HEK293 (cell line): Measurements from ENCODE around the gene SPO11.

ENCODE experiments used
- CTCF ChIA-PET: fragments of 350-600 bp; formaldehyde crosslinking; extraction: SDS; loops from one replicate; lab custom pipeline; 2021; ENCODE audit warnings: antibody characterized with exemption; lab: Yijun Ruan, JAX
- POLR2A ChIA-PET: fragments of 300-600 bp; formaldehyde crosslinking; extraction: SDS; loops from one replicate; lab custom pipeline; 2020; ENCODE audit warnings: antibody characterized with exemption, inconsistent platforms; lab: Yijun Ruan, JAX
- H3K27ac ChIP-seq: fragments of 200-500 bp; sonication (Bioruptor generic); 2 replicates; pipeline ENCODE4 v1.5.1; 2014; ENCODE audit warnings: low read depth, low read length, control low read depth, inconsistent platforms; ENCODE audit errors: extremely low read depth
- H3K36me3 ChIP-seq, 2 experiments: fragments of 200-500 bp in 1 of 2; sonication (Bioruptor generic) in 1 of 2; 1 replicate in 1 of 2; 2 replicates in 1 of 2; pipeline ENCODE4 v1.5.1; 2014 to 2017; ENCODE audit warnings: inconsistent platforms in 2 of 2, low read length in 2 of 2; ENCODE audit not compliant: control insufficient read depth in 2 of 2, insufficient read depth in 1 of 2
- H3K4me1 ChIP-seq: fragments of 200-500 bp; sonication (Bioruptor generic); 2 replicates; pipeline ENCODE4 v1.5.1; 2014; ENCODE audit warnings: mild to moderate bottlenecking, low read length, inconsistent platforms; ENCODE audit not compliant: control insufficient read depth, insufficient read depth
- H3K4me3 ChIP-seq: 2 replicates; pipeline ENCODE4 v1.5.1; 2011; ENCODE audit warnings: low read depth, mild to moderate bottlenecking, control low read depth, low read length, moderate library complexity
- H3K9me3 ChIP-seq: fragments of 200-500 bp; sonication (Bioruptor generic); 2 replicates; pipeline ENCODE4 v1.5.1; 2014; ENCODE audit warnings: low read depth, low read length, inconsistent platforms; ENCODE audit not compliant: control insufficient read depth, insufficient read depth
- AEBP2 ChIP-seq: fragments of 450-650 bp; formaldehyde crosslinking; IDR thresholded peaks from 2 replicates; pipeline ENCODE4 v1.5.1; 2016; ENCODE audit warnings: missing biosample characterization, missing genetic modification characterization, borderline replicate concordance
- FEZF1 ChIP-seq: fragments of 450-650 bp; formaldehyde crosslinking; IDR thresholded peaks from 2 replicates; pipeline ENCODE4 v1.5.1; 2016; ENCODE audit warnings: missing biosample characterization, missing genetic modification characterization
- GLI2 ChIP-seq: fragments of 450-650 bp; formaldehyde crosslinking; IDR thresholded peaks from 2 replicates; pipeline ENCODE4; 2017; ENCODE audit warnings: missing biosample characterization, missing genetic modification characterization, low read depth, borderline replicate concordance
- HOXA7 ChIP-seq: sonication (generic); formaldehyde crosslinking; IDR thresholded peaks from 2 replicates; pipeline ENCODE4 v1.8.1; 2022; ENCODE audit warnings: missing genetic modification reagents, borderline replicate concordance
- KLF17 ChIP-seq: fragments of 450-650 bp; formaldehyde crosslinking; IDR thresholded peaks from 2 replicates; pipeline ENCODE4 v1.5.1; 2016; ENCODE audit warnings: missing biosample characterization, missing genetic modification characterization
- MZF1 ChIP-seq: fragments of 450-650 bp; formaldehyde crosslinking; IDR thresholded peaks from 2 replicates; pipeline ENCODE4 v1.5.1; 2017; ENCODE audit warnings: missing biosample characterization, missing genetic modification characterization, borderline replicate concordance
- REST ChIP-seq: fragments of 450-650 bp; formaldehyde crosslinking; IDR thresholded peaks from 2 replicates; pipeline ENCODE4 v1.5.1; 2016; ENCODE audit warnings: missing biosample characterization, missing genetic modification characterization
- TRIM28 ChIP-seq: IDR thresholded peaks from 2 replicates; pipeline ENCODE4 v1.6.1; 2011; ENCODE audit warnings: low read length, control low read depth, borderline replicate concordance
- YY1 ChIP-seq: fragments of 450-650 bp; formaldehyde crosslinking; IDR thresholded peaks from 2 replicates; pipeline ENCODE4 v1.5.1; 2018; ENCODE audit warnings: missing biosample characterization, missing genetic modification characterization
- ZBTB1 ChIP-seq: fragments of 450-650 bp; formaldehyde crosslinking; IDR thresholded peaks from 2 replicates; pipeline ENCODE4 v1.5.1; 2016; ENCODE audit warnings: missing biosample characterization, missing genetic modification characterization
- ZBTB17 ChIP-seq: fragments of 450-650 bp; formaldehyde crosslinking; IDR thresholded peaks from 2 replicates; pipeline ENCODE4 v1.5.1; 2016; ENCODE audit warnings: missing biosample characterization, missing genetic modification characterization
- ZFP37 ChIP-seq: fragments of 450-650 bp; formaldehyde crosslinking; IDR thresholded peaks from 2 replicates; pipeline ENCODE4 v1.5.1; 2016; ENCODE audit warnings: missing biosample characterization, missing genetic modification characterization
- ZNF140 ChIP-seq: fragments of 450-650 bp; formaldehyde crosslinking; IDR thresholded peaks from 2 replicates; pipeline ENCODE4 v1.5.1; 2016; ENCODE audit warnings: missing biosample characterization, missing genetic modification characterization
- ZNF155 ChIP-seq: fragments of 450-650 bp; formaldehyde crosslinking; IDR thresholded peaks from 2 replicates; pipeline ENCODE4 v1.5.1; 2016; ENCODE audit warnings: missing biosample characterization, missing genetic modification characterization
- ZNF16 ChIP-seq: fragments of 450-650 bp; formaldehyde crosslinking; IDR thresholded peaks from 2 replicates; pipeline ENCODE4 v1.5.1; 2016; ENCODE audit warnings: low read depth, missing biosample characterization, missing genetic modification characterization
- ZNF202 ChIP-seq: fragments of 450-650 bp; formaldehyde crosslinking; IDR thresholded peaks from 2 replicates; pipeline ENCODE4 v1.5.1; 2016; ENCODE audit warnings: missing biosample characterization, missing genetic modification characterization, borderline replicate concordance
- ZNF211 ChIP-seq: fragments of 450-650 bp; formaldehyde crosslinking; IDR thresholded peaks from 2 replicates; pipeline ENCODE4 v1.5.1; 2016; ENCODE audit warnings: low read depth, missing biosample characterization, missing genetic modification characterization
- ZNF26 ChIP-seq: fragments of 450-650 bp; formaldehyde crosslinking; IDR thresholded peaks from 2 replicates; pipeline ENCODE4 v1.5.1; 2016; ENCODE audit warnings: missing biosample characterization, missing genetic modification characterization
- ZNF292 ChIP-seq: fragments of 450-650 bp; formaldehyde crosslinking; IDR thresholded peaks from 2 replicates; pipeline ENCODE4 v1.5.1; 2016; ENCODE audit warnings: low read depth, missing biosample characterization, missing genetic modification characterization, borderline replicate concordance
- ZNF416 ChIP-seq: fragments of 450-650 bp; formaldehyde crosslinking; IDR thresholded peaks from 2 replicates; pipeline ENCODE4 v1.5.1; 2016; ENCODE audit warnings: missing biosample characterization, missing genetic modification characterization
- ZNF426 ChIP-seq: fragments of 450-650 bp; formaldehyde crosslinking; IDR thresholded peaks from 2 replicates; pipeline ENCODE4 v1.5.1; 2017; ENCODE audit warnings: missing biosample characterization, missing genetic modification characterization, mild to moderate bottlenecking, inconsistent platforms, moderate library complexity
- ZNF513 ChIP-seq: fragments of 450-650 bp; IDR thresholded peaks from 2 replicates; pipeline ENCODE4 v1.5.1; 2018; ENCODE audit warnings: missing biosample characterization, missing genetic modification characterization
- ZNF548 ChIP-seq: fragments of 450-650 bp; formaldehyde crosslinking; IDR thresholded peaks from 2 replicates; pipeline ENCODE4 v1.5.1; 2016; ENCODE audit warnings: missing biosample characterization, missing genetic modification characterization
- ZNF596 ChIP-seq: fragments of 450-650 bp; IDR thresholded peaks from 2 replicates; pipeline ENCODE4 v1.5.0; 2018; ENCODE audit warnings: missing biosample characterization, mild to moderate bottlenecking, missing genetic modification characterization, moderate library complexity
- ZNF621 ChIP-seq: fragments of 450-650 bp; formaldehyde crosslinking; IDR thresholded peaks from 2 replicates; pipeline ENCODE4 v1.5.1; 2017; ENCODE audit warnings: missing biosample characterization, missing genetic modification characterization
- ZNF670 ChIP-seq: fragments of 450-650 bp; formaldehyde crosslinking; IDR thresholded peaks from 2 replicates; pipeline ENCODE4 v1.5.1; 2016; ENCODE audit warnings: missing biosample characterization, missing genetic modification characterization, low read depth
- ZNF776 ChIP-seq: fragments of 450-650 bp; formaldehyde crosslinking; IDR thresholded peaks from 2 replicates; pipeline ENCODE4 v1.5.0; 2017; ENCODE audit warnings: missing biosample characterization, missing genetic modification characterization, borderline replicate concordance
- ZNF837 ChIP-seq: fragments of 450-650 bp; formaldehyde crosslinking; IDR thresholded peaks from 2 replicates; pipeline ENCODE4 v1.5.1; 2016; ENCODE audit warnings: missing biosample characterization, missing genetic modification characterization
- ZNF843 ChIP-seq: fragments of 450-650 bp; formaldehyde crosslinking; IDR thresholded peaks from 2 replicates; pipeline ENCODE4 v1.5.1; 2016; ENCODE audit warnings: missing biosample characterization, missing genetic modification characterization

Gene SPO11

GRCh38 chr20:57361517-57361916 is 31.9 kb downstream of the SPO11 start (continued):
- TF ChIP-seq ZNF211 (no peak), ZNF202 (tag by site-specific recombination) (no peak), ZBTB1 (tag by site-specific recombination) (no peak), ZNF416 (tag by site-specific recombination) (no peak), ZNF843 (tag by site-specific recombination) (no peak), ZNF670 (no peak), ZNF837 (tag by site-specific recombination) (no peak), HOXA7 (CRISPR knock-in tag) (no peak), ZNF596 (tag by site-specific recombination) (no peak), ZNF776 (tag by site-specific recombination) (no peak), ZNF621 (tag by site-specific recombination) (no peak), ZNF16 (tag by site-specific recombination) (no peak), REST (tag by site-specific recombination) (no peak)
- TF ChIP-seq, all 188 proteins: peak for 0

GRCh38 chr20:57364451-57364850 is 34.8 kb downstream of the SPO11 start:
- H3K4me1 ChIP-seq: no peaks in the 10 kb centered on the region
- no peak overlapping the region for H3K4me3 ChIP-seq
- no peak overlapping the region for H3K27ac ChIP-seq
- ChIA-PET CTCF (interaction anchor here (0.6 to 0.7 kb wide), 2 partner anchors 260 to 398 kb away, joined by 3 to 4 read pairs; no protein-coding TSS in a partner anchor), POLR2A (no interaction called here)
- peaks cover 45 to 59% of the 10 kb centered on the region in 2 experiments for H3K36me3 ChIP-seq
- H3K9me3 ChIP-seq: no peaks in the 10 kb centered on the region
- no peak for TF ChIP-seq ZBTB17 (tag by site-specific recombination)
- no peak for TF ChIP-seq ZFP37 (tag by site-specific recombination)
- no peak for TF ChIP-seq ZNF292 (tag by site-specific recombination)
- no peak for TF ChIP-seq ZNF596 (tag by site-specific recombination)
- TF ChIP-seq AEBP2: no peak
- TF ChIP-seq ZNF140 (tag by site-specific recombination): no peak
- TF ChIP-seq ZNF26: no peak
- no peak for TF ChIP-seq MZF1
- TF ChIP-seq YY1 (tag by site-specific recombination): no peak
- no peak for TF ChIP-seq GLI2 (tag by site-specific recombination)
- no peak for TF ChIP-seq TRIM28
- no peak for TF ChIP-seq ZNF426 (tag by site-specific recombination)
- no peak for TF ChIP-seq ZNF211
- TF ChIP-seq ZNF621 (tag by site-specific recombination): no peak
- no peak for TF ChIP-seq FEZF1 (tag by site-specific recombination)
- TF ChIP-seq ZNF548 (tag by site-specific recombination): no peak
- TF ChIP-seq KLF17 (tag by site-specific recombination): no peak
- TF ChIP-seq ZNF155 (tag by site-specific recombination): no peak
- no peak for TF ChIP-seq ZNF513 (tag by site-specific recombination)
